SK-N-SH treated with all-trans-retinoic acid at 6 μM for 48 hours (cell line): ENCODE measurements around the gene PARK7.
"Not testable (repeated sequence)": the region's sequence is repeated elsewhere in the genome, so short reads cannot be mapped to it uniquely, and the experiment has no call there.

ENCODE experiments used
- ATAC-seq: fragments of 200-7000 bp; cut with Tn5 transposase; 3 replicates; pipeline ENCODE4 v1.9.1; 2020; ENCODE audit warnings: mild to moderate bottlenecking, moderate library complexity
- ARNTL ChIP-seq: fragments of 450-650 bp; formaldehyde crosslinking; IDR thresholded peaks from 2 replicates; pipeline ENCODE4 v1.5.0; 2020; ENCODE audit warnings: low read depth, mild to moderate bottlenecking, moderate library complexity, borderline replicate concordance
- BACH2 ChIP-seq: fragments of 250-450 bp; sonication (Bioruptor Pico); IDR thresholded peaks from 2 replicates; pipeline ENCODE4 v1.9.0; 2021; ENCODE audit warnings: mild to moderate bottlenecking, borderline replicate concordance
- CSDC2 ChIP-seq: fragments of 250-450 bp; sonication (Bioruptor Pico); IDR thresholded peaks from 2 replicates; pipeline ENCODE4 v1.5.0; 2020; ENCODE audit warnings: mild to moderate bottlenecking, moderate library complexity
- CSRNP3 ChIP-seq: fragments of 250-450 bp; sonication (Bioruptor Pico); IDR thresholded peaks from 2 replicates; pipeline ENCODE4 v1.5.1; 2021; ENCODE audit warnings: mild to moderate bottlenecking, moderate library complexity
- ESRRG ChIP-seq: fragments of 250-450 bp; sonication (Bioruptor Pico); IDR thresholded peaks from 2 replicates; pipeline ENCODE4 v1.6.1; 2021; ENCODE audit warnings: mild to moderate bottlenecking
- OSR1 ChIP-seq: fragments of 250-450 bp; sonication (Bioruptor Pico); IDR thresholded peaks from 2 replicates; pipeline ENCODE4 v1.8.0; 2022; ENCODE audit warnings: moderate library complexity, mild to moderate bottlenecking, inconsistent platforms
- PATZ1 ChIP-seq: fragments of 250-450 bp; sonication (Bioruptor Pico); IDR thresholded peaks from 2 replicates; pipeline ENCODE4 v1.8.0; 2020; ENCODE audit warnings: mild to moderate bottlenecking, moderate library complexity, borderline replicate concordance
- RARB ChIP-seq: fragments of 250-450 bp; sonication (Bioruptor Pico); IDR thresholded peaks from 2 replicates; pipeline ENCODE4 v1.8.0; 2021; ENCODE audit warnings: mild to moderate bottlenecking, moderate library complexity
- SNAI2 ChIP-seq: fragments of 250-450 bp; sonication (Bioruptor Pico); IDR thresholded peaks from 2 replicates; pipeline ENCODE4 v1.5.0; 2020; ENCODE audit warnings: mild to moderate bottlenecking, moderate library complexity
- TOX ChIP-seq: fragments of 250-450 bp; sonication (Bioruptor Pico); IDR thresholded peaks from 2 replicates; pipeline ENCODE4 v1.8.0; 2021; ENCODE audit warnings: mild to moderate bottlenecking, moderate library complexity, borderline replicate concordance
- TSHZ2 ChIP-seq: fragments of 250-450 bp; sonication (Bioruptor Pico); IDR thresholded peaks from 2 replicates; pipeline ENCODE4 v1.5.0; 2020; ENCODE audit warnings: mild to moderate bottlenecking, moderate library complexity
- ZC3H10 ChIP-seq: fragments of 250-450 bp; sonication (Bioruptor Pico); IDR thresholded peaks from 2 replicates; pipeline ENCODE4 v1.5.1; 2021; ENCODE audit warnings: mild to moderate bottlenecking, moderate library complexity
- ZFP3 ChIP-seq: fragments of 250-450 bp; sonication (Bioruptor Pico); IDR thresholded peaks from 2 replicates; pipeline ENCODE4 v1.5.0; 2020; ENCODE audit warnings: mild to moderate bottlenecking, moderate library complexity
- ZFP30 ChIP-seq: fragments of 450-650 bp; formaldehyde crosslinking; IDR thresholded peaks from 2 replicates; pipeline ENCODE4 v1.5.0; 2022; ENCODE audit warnings: mild to moderate bottlenecking, moderate library complexity
- ZNF565 ChIP-seq: fragments of 450-650 bp; formaldehyde crosslinking; conservative IDR thresholded peaks from 2 replicates; pipeline ENCODE4 v1.5.0; 2020; ENCODE audit warnings: low read depth, mild to moderate bottlenecking, moderate library complexity
- ZNF70 ChIP-seq: fragments of 450-650 bp; formaldehyde crosslinking; IDR thresholded peaks from 2 replicates; pipeline ENCODE4 v1.5.0; 2020; ENCODE audit warnings: mild to moderate bottlenecking, moderate library complexity
- ZNF8 ChIP-seq: fragments of 450-650 bp; formaldehyde crosslinking; IDR thresholded peaks from 2 replicates; pipeline ENCODE4 v1.5.0; 2020; ENCODE audit warnings: mild to moderate bottlenecking, moderate library complexity

PARK7 gene

GRCh38 chr1:7963378-7963730 is 1.8 kb downstream of the PARK7 start:
- not testable (repeated sequence) for ATAC-seq

GRCh38 chr1:7963841-7964240 is 2.3 kb downstream of the PARK7 start:
- not testable (repeated sequence) for ATAC-seq

GRCh38 chr1:7964476-7964875 is 3.0 kb downstream of the PARK7 start:
- TF ChIP-seq ZNF70 (CRISPR knock-in tag) (no peak), ZFP30 (CRISPR knock-in tag) (no peak), OSR1 (CRISPR knock-in tag) (no peak), TSHZ2 (CRISPR knock-in tag) (no peak), CSDC2 (CRISPR knock-in tag) (no peak)
- no peak for ATAC-seq

- ATAC-seq, result no peak
Observed at GRCh38 chr1:7967196-7967595, 5.7 kb downstream of the PARK7 start.

More at GRCh38 chr1:7967196-7967595, 5.7 kb downstream of the PARK7 start:
- no peak for TF ChIP-seq TSHZ2 (CRISPR knock-in tag)
- TF ChIP-seq ARNTL (CRISPR knock-in tag), result no peak
- no peak for TF ChIP-seq ZC3H10 (CRISPR knock-in tag)
- TF ChIP-seq ZNF70 (CRISPR knock-in tag), result no peak
- TF ChIP-seq ZFP3 (CRISPR knock-in tag), result no peak
- no peak for TF ChIP-seq CSRNP3 (CRISPR knock-in tag)
- TF ChIP-seq ZFP30 (CRISPR knock-in tag), result no peak
- no peak for TF ChIP-seq ESRRG (CRISPR knock-in tag)
- TF ChIP-seq ZNF8, result no peak
- TF ChIP-seq BACH2 (CRISPR knock-in tag), result no peak
- no peak for TF ChIP-seq ZNF565 (CRISPR knock-in tag)
- no peak for TF ChIP-seq RARB (CRISPR knock-in tag)
- TF ChIP-seq TOX (CRISPR knock-in tag), result no peak
- TF ChIP-seq SNAI2 (CRISPR knock-in tag), result no peak
- no peak for TF ChIP-seq PATZ1 (CRISPR knock-in tag)
